Activated B cell treated with CpG ODN at 0.5 μM for 24 hours (primary cell): ENCODE measurements around the gene ERGIC1. TPM values are rescaled to one million over a fixed set of nuclear protein-coding genes. Genes with fewer than 3 reads are reported as not detected.

Experiments used
- ATAC-seq: fragments of 200-7000 bp; cut with Tn5 transposase; one replicate; pipeline ENCODE4 v1.10.0; 2021; ENCODE audit warnings: low read depth, mild to moderate bottlenecking, moderate library complexity
- CTCF ChIA-PET: fragments of 350-600 bp; sonication (Branson Sonifier 250); formaldehyde crosslinking; loops from one replicate; lab custom pipeline; 2021; ENCODE audit warnings: antibody characterized with exemption; lab: Charles Lee
- POLR2A ChIA-PET: fragments of 350-600 bp; sonication (Branson Sonifier 250); formaldehyde crosslinking; loops from one replicate; lab custom pipeline; 2021; ENCODE audit warnings: antibody characterized with exemption; lab: Charles Lee
- DNase-seq: peaks from one replicate; pipeline ENCODE4 v3.0.0; 2022
- H3K27ac Mint-ChIP-seq: one replicate; pipeline ENCODE4 v1.8.0; 2020; ENCODE audit warnings: mixed read lengths
- H3K27me3 Mint-ChIP-seq: one replicate; pipeline ENCODE4 v1.8.0; 2021; ENCODE audit warnings: mixed read lengths
- H3K36me3 Mint-ChIP-seq: one replicate; pipeline ENCODE4 v1.8.0; 2021; ENCODE audit warnings: low read depth, mixed read lengths
- H3K4me1 Mint-ChIP-seq: one replicate; pipeline ENCODE4 v1.8.0; 2021; ENCODE audit warnings: mixed read lengths
- H3K4me3 Mint-ChIP-seq: one replicate; pipeline ENCODE4 v1.8.0; 2020; ENCODE audit warnings: mild to moderate bottlenecking, mixed read lengths
- H3K9me3 Mint-ChIP-seq: one replicate; pipeline ENCODE4 v1.8.0; 2020; ENCODE audit warnings: mixed read lengths
- CTCF ChIP-seq: fragments of 200-600 bp; IDR thresholded peaks from one replicate; pipeline ENCODE4 v1.8.0; 2022; ENCODE audit warnings: antibody characterized with exemption, mild to moderate bottlenecking
- intact Hi-C: fragments of 100-400 bp; cut with micrococcal nuclease; formaldehyde crosslinking; loops from one replicate; pipeline ENCODE4 v1.15.1; 2024
- total RNA-seq: library from RNA; stranded (reverse); gene quantifications from 2 replicates; pipeline ENCODE4 v1.2.3, GENCODE V29; 2022

Gene ERGIC1
- total RNA-seq, 1 donor from 2014 or later, result 72.5 TPM

- intact Hi-C loops, result no loop called here
- POLR2A ChIA-PET, result interaction anchor here (0.8 kb wide), 1 partner anchor 18 kb away, joined by 3 read pairs; no protein-coding TSS in a partner anchor
- Mint-ChIP-seq H3K27ac (no peak overlapping the region), H3K4me3 (no peak overlapping the region), H3K36me3 (no peaks in the 10 kb centered on the region), H3K4me1 (peaks cover 16% of the 10 kb centered on the region), H3K27me3 (no peaks in the 10 kb centered on the region), H3K9me3 (no peaks in the 10 kb centered on the region)
- ATAC-seq (no peak), DNase-seq (no peak)
- CTCF ChIA-PET, result interaction anchor here (0.9 kb wide), 1 partner anchor 23 kb away, joined by 3 read pairs; no protein-coding TSS in a partner anchor
- no peak for TF ChIP-seq CTCF
These were observed 38.6 kb upstream of the ERGIC1 start for GRCh38 chr5:172795318-172795977.

GRCh38 chr5:172796306-172796705 lies 37.7 kb upstream of the ERGIC1 start:
- H3K36me3 Mint-ChIP-seq, result no peaks in the 10 kb centered on the region
- TF ChIP-seq CTCF, result no peak
- no peak for DNase-seq
- POLR2A ChIA-PET, result interaction anchor here (0.8 kb wide), 1 partner anchor 19 kb away, joined by 3 read pairs; no protein-coding TSS in a partner anchor
- no peak overlapping the region for H3K27ac Mint-ChIP-seq
- peaks cover 16% of the 10 kb centered on the region for H3K4me1 Mint-ChIP-seq
- H3K9me3 Mint-ChIP-seq, result no peaks in the 10 kb centered on the region
- no peaks in the 10 kb centered on the region for H3K27me3 Mint-ChIP-seq
- CTCF ChIA-PET, result no interaction called here
- intact Hi-C loops, result no loop called here
- ATAC-seq, result no peak
- H3K4me3 Mint-ChIP-seq, result no peak overlapping the region

GRCh38 chr5:172797771-172798191 lies 36.3 kb upstream of the ERGIC1 start:
- Mint-ChIP-seq H3K4me3 (no peak overlapping the region), H3K9me3 (no peaks in the 10 kb centered on the region), H3K4me1 (peaks cover 16% of the 10 kb centered on the region), H3K27me3 (no peaks in the 10 kb centered on the region), H3K36me3 (no peaks in the 10 kb centered on the region), H3K27ac (no peak overlapping the region)
- ChIA-PET CTCF (interaction anchor here (1.2 to 1.4 kb wide), 2 partner anchors 26 to 81 kb away, joined by 3 to 4 read pairs; no protein-coding TSS in a partner anchor), POLR2A (interaction anchor here (0.7 to 1.7 kb wide), 2 partner anchors 10 to 26 kb away, joined by 3 to 6 read pairs; no protein-coding TSS in a partner anchor)
- DNase-seq (no peak), ATAC-seq (no peak)
- TF ChIP-seq CTCF, result no peak
- intact Hi-C loops, result no loop called here

- DNase-seq (no peak), ATAC-seq (no peak)
- intact Hi-C loops, result no loop called here
- POLR2A ChIA-PET, result interaction anchor here (1.7 kb wide), 1 partner anchor 27 kb away, joined by 6 read pairs; no protein-coding TSS in a partner anchor
- TF ChIP-seq CTCF, result no peak
- Mint-ChIP-seq H3K4me3 (no peak overlapping the region), H3K4me1 (peaks cover 12% of the 10 kb centered on the region), H3K27ac (no peak overlapping the region), H3K36me3 (no peaks in the 10 kb centered on the region), H3K9me3 (no peaks in the 10 kb centered on the region), H3K27me3 (no peaks in the 10 kb centered on the region)
- CTCF ChIA-PET, result interaction anchor here (1.4 kb wide), 1 partner anchor 82 kb away, joined by 3 read pairs; no protein-coding TSS in a partner anchor
These were observed 35.4 kb upstream of the ERGIC1 start for GRCh38 chr5:172798422-172799215.

GRCh38 chr5:172799416-172799815 lies 34.6 kb upstream of the ERGIC1 start:
- no peaks in the 10 kb centered on the region for H3K36me3 Mint-ChIP-seq
- no peak overlapping the region for H3K4me3 Mint-ChIP-seq
- ChIA-PET CTCF (no interaction called here), POLR2A (no interaction called here)
- DNase-seq, result no peak
- H3K4me1 Mint-ChIP-seq, result peaks cover 4% of the 10 kb centered on the region
- intact Hi-C loops, result no loop called here
- no peak overlapping the region for H3K27ac Mint-ChIP-seq
- TF ChIP-seq CTCF, result no peak
- ATAC-seq, result no peak
- no peaks in the 10 kb centered on the region for H3K27me3 Mint-ChIP-seq
- H3K9me3 Mint-ChIP-seq, result no peaks in the 10 kb centered on the region
